ENCODE data around the gene SIRT5.

SIRT5 gene

DNA sequence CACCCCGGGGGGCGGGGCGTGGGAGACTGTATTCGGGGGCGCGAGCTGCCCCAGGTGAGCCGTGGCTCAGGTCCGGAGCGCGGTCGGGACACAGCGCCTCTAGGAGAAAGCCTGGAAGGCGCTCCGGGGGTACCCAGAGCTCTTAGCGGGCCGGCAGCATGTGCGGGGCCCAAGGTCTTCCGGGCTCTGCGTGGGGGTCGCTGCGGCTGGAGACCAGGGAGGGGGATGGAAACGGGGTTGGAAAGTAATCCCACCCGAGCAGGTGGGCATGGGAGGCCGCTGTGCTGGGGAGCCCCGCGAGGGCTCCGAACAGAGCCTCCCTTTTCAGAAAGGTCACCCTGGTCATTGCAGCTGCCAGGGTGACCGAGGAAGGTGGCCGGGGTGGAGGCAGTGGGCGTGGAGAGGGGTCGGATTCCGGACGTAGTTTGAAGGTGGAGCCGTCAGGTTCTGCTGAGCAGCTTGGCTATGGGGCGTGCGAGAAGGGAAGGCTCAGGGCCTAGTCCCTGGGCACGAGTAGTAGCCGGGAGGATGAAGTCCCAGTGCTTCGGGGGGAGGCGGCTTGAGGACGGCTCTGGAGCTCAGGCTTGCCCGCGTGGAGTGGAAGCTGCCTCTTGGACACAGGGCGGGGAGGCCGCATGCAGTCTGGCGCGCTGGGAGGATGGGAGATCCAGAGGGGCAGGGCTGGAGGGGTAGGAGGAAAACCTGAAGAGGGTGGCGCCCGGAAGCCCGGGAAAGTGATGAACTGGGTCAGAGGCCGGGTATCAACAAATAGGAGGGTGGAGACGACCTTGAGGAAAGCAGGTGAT, at the start of gene SIRT5:
Gene SIRT5, plus strand, starts transcription at position 31 of the 806 bp plus-strand sequence. CDS start 9,510 bp downstream, outside the sequence.
- DNase-seq (ENCODE audit: low read depth, low spot score): peak; percentile 36

GRCh38 chr6:13524801-13525508, 49.4 kb upstream of the SIRT5 start:
- DNase-seq (ENCODE audit: low read depth, low spot score): no peak

- no peak for DNase-seq (ENCODE audit: low read depth, low spot score)
Observed at GRCh38 chr6:13526357-13526726, 48.1 kb upstream of the SIRT5 start.

GRCh38 chr6:13526727-13527670, 47.4 kb upstream of the SIRT5 start:
- no peak for DNase-seq (ENCODE audit: low read depth, low spot score)

DNA sequence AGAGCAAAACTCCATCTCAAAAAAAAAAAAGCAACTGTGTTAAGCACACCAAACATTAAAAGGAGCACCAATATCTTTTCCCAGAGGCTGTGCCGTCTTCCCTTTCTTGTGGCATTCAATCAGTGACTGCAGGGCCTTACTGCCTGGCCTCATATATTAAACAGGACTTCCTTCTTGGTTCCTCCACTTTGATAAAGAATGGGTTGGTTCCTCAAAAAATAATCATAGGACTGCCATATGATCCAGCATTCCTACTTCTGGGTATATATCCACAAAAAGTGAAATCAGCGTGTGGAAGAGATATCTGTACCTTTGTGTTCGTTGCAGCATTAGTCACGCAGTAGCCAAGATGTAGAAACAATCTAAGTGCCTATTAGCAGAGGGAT, 46.7 kb upstream of the SIRT5 start:
- DNase-seq (ENCODE audit: low read depth, low spot score): no peak

- DNase-seq (ENCODE audit: low read depth, low spot score): no peak
Observed at GRCh38 chr6:13528232-13528631, 46.2 kb upstream of the SIRT5 start.

DNA sequence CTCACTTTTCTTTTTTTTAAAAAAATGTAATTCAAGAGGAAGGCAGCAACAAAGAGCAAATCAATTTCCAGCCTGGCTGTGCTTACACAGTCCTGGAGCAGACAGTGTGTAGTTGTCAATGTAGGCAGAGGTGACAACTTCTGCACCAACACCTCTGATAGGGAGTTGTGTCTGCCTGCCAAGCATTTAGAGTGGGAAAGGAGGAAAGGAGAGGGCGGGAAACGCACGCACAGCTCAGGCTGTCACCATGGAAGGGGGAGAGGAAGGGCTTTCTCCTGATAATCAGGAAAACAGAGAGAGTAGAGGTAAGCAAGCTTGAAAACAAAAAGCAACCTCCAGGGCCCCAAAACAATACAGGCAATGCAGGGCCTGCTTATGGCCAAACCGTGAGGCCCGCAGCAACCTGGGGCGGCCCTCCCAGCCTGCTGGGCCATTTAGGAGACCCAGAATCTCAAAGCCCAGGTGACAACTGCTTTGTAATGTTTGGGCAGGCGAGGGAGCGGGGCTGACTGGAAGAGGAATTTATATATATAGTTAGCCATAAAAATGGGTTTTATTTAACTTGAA, 45.5 kb upstream of the SIRT5 start:
- DNase-seq (ENCODE audit: low read depth, low spot score): no peak

GRCh38 chr6:13531956-13532355, 42.4 kb upstream of the SIRT5 start:
- DNase-seq (ENCODE audit: low read depth, low spot score): no peak

- DNase-seq (ENCODE audit: low read depth, low spot score): no peak
Observed at GRCh38 chr6:13534536-13534935, 39.9 kb upstream of the SIRT5 start.

- no peak for DNase-seq (ENCODE audit: low read depth, low spot score)
Observed at GRCh38 chr6:13535306-13535705, 39.1 kb upstream of the SIRT5 start.

GRCh38 chr6:13536796-13537526, 37.4 kb upstream of the SIRT5 start:
- no peak for DNase-seq (ENCODE audit: low read depth, low spot score)

GRCh38 chr6:13537527-13537897, 36.9 kb upstream of the SIRT5 start:
- DNase-seq (ENCODE audit: low read depth, low spot score): no peak

GRCh38 chr6:13538084-13538483, 36.3 kb upstream of the SIRT5 start:
- no peak for DNase-seq (ENCODE audit: low read depth, low spot score)

DNA sequence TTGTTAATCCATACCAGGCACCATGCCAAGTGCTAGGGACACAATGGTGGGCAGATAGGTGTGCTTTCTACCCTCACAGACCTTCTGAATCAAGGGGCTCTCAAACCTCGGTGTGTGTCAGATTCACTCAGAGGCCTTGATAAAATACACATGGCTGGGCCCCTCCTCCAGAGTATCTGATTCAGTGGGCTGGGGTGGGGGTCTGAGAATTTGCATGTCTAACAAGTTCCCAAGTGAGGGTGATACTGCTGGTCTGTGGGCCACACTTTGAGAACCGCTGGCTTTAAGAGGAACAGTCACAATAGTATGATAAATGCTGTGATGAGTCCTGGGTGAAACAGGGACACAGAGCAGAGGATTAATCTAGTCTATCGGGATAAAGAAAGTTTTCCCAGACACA, 35.8 kb upstream of the SIRT5 start:
- DNase-seq (ENCODE audit: low read depth, low spot score): no peak

- no peak for DNase-seq (ENCODE audit: low read depth, low spot score)
Observed at GRCh38 chr6:13539572-13539971, 34.8 kb upstream of the SIRT5 start.

DNA sequence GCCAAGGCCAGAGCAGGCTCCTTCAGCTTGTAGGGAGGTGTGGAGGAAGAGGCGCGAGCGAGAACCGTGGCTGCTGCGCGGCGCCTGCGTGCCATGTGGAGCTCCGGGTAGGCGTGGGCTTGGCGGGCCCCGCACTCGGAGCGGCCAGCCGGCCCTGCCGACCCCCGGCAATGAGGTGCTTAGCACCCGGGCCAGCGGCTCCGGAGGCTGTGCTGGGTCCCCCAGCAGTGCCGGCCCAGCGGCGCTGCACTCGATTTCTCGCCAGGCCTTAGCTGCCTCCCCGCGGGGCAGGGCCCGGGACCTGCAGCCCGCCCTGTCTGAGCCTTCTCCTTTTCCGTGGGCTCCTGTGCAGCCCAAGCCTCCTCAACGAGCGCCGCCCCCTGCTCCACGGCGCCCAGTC, 32.9 kb upstream of the SIRT5 start:
- no peak for DNase-seq (ENCODE audit: low read depth, low spot score)

DNA sequence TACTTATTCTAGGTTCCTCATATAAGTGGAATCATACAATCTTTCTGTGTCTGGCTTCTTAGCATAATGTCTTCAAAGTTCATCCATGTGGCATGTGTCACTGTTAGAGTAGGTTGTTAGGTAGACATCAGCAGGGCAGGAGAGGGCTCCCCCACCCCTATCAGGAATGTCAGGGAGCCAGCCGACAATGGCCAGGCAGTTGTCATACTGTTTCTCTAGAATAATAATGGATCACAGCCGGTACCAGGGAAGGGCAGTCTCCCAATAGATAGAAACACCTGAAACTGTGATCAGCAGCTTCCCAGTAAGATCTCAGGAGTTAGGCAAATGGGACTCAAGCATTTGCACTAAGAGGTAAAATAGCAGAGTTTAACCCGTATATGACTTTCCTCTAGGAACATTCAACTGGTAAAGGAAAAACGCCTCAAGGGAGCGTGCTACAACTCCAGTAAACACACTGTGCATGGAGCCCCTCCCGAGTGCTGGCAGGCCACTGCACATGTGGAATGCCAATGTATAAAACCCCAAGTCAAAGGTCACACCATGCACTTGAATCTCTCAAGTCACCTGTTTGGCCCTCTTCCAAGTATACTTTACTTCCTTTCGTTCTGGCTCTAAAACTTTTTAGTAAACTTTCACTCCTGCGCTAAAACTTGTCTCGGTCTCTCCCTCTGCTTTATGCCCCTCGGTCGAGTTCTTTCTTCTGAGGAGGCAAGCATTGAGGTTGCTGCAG, 29.8 kb upstream of the SIRT5 start:
- no peak for DNase-seq (ENCODE audit: low read depth, low spot score)

DNA sequence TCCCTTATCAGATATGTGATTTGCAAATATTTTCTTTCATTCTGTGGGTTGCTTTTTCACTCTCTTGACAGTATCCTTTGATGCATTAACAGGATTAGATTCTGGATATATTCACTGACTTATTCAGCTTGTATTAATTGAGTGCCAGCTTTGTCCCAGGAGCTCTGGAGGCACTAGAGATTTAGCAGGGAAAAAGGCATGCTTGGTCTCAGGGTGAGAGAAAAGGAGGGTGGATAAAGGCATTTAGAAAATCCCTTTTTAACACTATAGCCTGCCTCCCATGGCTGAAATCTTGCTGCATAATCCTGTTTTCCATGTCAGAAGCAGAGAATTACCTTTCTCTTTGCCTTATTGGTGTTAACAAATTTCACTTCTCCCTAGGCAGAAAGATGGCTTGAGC, 28.5 kb upstream of the SIRT5 start:
- no peak for DNase-seq (ENCODE audit: low read depth, low spot score)

DNA sequence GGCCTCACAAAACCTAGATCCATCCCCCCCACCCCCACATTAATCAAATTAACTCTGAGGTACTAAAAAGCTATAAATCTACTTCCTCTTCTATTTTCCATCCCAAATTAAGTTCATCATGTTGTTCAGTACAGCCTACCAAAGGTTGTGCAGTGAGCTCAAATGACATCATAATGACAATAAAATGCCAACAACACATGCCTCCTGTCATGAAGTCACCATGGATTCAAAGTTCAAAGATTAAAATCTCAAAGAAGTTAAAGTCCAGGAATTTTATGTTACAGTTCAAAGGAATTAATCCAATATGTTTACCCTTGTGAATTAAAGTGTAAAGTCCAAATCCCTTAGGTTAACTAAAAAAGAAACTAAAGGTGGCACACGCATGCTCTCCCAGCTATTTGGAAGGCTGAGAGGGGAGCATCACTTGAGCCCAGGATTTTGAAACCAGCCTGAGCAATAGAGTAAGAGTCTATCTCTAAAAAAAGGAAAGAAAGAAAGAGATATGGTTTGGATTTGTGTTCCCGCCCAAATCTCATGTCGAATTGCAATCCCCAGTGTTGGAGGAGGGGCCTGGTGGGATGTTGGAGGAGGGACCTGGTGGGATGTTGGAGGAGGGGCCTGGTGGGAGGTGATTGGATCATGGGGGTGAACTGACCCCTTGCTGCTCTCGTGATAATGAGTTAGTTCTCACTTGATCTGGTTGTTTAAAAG, 25.7 kb upstream of the SIRT5 start:
- DNase-seq (ENCODE audit: low read depth, low spot score): no peak

DNA sequence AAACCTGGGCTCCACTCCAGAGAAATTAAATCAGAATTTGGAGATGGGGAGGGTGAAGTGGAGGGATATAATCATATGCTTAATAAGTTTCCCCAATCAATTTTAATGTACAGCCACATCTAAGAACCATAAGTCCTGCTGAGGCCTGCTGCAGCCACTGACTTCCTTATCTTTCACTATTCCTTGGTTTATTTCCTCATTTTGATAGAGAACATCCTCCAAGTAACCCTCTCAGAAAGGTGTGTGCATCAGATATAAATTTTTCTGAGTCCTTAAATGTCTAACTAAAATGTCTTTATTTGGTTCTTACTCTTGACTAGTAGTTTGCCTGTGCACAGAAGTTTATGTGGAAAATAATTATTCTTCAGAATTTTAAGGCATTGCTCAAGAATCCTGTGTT, 23.7 kb upstream of the SIRT5 start:
- DNase-seq (ENCODE audit: low read depth, low spot score): no peak

Data from activated naive CD8-positive, alpha-beta T cell treated with anti-CD3 and anti-CD28 coated beads, Interleukin-2, amount 50 U/mL, for 16 hours (primary cell).